GM19395 (cell line): Measurements from ENCODE around the gene OCEL1.
"Not testable (repeated sequence)": the region's sequence is repeated elsewhere in the genome, so short reads cannot be mapped to it uniquely, and the experiment has no call there.

Source experiments
- ATAC-seq: cut with Tn5 transposase; IDR thresholded peaks from one replicate; pipeline ENCODE4 v1.9.1; 2021; ENCODE audit warnings: mild to moderate bottlenecking, moderate library complexity; ENCODE audit not compliant: unreplicated experiment

OCEL1 gene

DNA sequence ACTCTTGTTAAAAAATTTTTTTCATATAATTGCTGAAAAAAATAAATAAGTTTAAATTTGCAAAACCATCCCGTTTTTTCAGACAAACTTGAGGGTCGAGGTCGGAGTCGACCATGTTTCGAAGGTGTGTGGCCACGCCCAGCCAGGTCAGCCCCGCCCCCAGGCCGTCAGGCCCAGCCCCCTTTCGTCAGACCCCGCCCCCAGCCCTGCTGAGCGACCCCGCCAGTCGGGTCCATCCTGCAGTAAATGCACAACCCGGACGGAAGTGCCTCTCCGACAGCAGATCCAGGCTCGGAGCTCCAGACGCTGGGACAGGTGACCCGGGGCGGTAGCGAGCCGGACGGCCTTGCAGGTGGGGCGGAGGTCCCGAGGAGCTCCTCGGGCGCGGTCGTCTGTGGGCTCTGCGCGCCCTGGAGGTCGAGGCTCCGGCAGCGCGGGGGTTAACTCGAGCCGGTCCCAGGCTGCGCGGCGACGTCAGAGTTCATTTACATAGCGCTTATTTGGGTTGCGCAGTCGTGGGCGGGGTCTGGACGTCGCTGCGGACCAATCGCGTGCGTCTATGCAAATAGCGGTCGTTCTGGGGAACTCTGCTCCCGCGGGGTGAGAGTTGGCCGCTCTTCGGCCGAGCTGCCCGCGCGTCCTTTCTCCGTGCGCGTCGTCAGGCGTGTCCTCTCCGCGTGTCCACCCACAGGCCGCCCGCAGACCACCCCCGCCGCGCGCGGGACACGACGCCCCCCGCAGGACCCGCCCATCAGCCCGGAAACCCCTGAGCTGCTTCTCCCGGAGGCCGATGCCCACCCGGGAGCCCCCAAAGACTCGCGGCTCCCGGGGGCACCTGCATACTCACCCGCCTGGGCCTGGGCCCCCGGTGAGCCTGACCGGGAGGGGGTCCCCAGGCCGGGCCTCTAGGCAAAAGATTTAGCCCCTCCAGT lies at the start of gene OCEL1:
OCEL1 (plus strand) TSS at position 225 of the 932 bp plus-strand sequence; CDS start at position 247, 22 bp downstream.
- peak; percentile 89 for ATAC-seq

GRCh38 chr19:17178291-17178690 lies 47.7 kb upstream of the OCEL1 start:
- ATAC-seq: no peak

DNA sequence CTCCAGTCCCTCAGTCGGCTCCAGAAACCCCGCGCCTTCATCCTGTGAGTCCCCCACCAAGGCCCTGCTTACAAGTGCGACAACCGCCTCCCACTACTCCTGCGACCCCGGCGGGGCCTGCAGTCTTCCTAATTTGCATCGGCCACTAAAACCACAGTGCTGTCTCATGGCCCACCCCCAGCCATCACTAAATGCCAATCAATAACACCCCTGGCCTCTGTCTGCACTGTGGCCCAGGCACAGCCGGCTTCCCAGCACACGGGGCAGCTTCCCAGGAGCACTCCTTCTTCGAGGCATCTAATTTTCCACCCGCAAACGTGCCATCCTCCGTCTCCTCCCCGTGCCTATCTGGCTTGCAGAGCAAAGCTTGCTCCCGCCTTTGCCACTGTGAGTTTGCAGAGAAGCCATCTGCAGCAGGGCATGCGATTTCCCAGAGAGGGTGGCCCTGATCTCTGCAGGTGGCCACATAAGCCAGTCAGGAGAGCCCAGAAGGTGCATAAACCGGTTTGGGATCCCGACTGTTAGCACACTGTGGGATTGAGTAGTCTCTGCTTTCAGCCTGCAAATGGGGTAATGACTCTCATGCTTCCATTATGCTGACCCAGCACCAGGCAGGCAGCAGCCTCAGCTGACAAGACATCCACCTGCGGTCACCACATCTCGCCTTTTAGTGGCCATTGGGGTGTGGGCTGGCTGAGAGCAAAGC lies 44.9 kb upstream of the OCEL1 start:
- ATAC-seq: no peak

DNA sequence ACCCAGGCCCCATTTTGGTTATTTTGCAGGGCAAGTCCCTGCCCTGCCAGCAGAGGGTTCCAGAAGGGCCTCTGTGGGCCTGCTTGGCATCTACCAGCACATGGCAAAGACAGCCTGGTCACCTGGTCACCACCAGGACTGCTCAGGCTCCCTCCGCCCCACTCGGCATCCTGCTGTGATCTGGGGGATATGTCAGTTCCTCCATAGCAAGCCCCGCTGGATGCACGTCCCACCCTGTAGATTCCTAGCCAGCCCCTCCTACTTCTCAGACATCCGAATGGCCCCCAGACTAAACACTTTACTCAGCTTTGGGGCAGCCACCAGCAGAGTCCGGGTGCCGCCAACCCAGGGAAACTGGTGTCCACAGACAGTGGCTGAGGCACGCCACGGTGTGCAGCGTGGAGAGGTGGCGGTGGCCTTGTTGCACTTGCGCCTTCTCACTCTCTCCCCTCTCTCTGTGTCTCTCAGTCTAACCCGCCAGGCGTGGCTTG lies 42.7 kb upstream of the OCEL1 start:
- no peak for ATAC-seq

- ATAC-seq: no peak
Observed at GRCh38 chr19:17183858-17184321, 42.1 kb upstream of the OCEL1 start.

- no peak for ATAC-seq
Observed at GRCh38 chr19:17184371-17184841, 41.6 kb upstream of the OCEL1 start.

GRCh38 chr19:17185590-17185989 lies 40.4 kb upstream of the OCEL1 start:
- no peak for ATAC-seq

DNA sequence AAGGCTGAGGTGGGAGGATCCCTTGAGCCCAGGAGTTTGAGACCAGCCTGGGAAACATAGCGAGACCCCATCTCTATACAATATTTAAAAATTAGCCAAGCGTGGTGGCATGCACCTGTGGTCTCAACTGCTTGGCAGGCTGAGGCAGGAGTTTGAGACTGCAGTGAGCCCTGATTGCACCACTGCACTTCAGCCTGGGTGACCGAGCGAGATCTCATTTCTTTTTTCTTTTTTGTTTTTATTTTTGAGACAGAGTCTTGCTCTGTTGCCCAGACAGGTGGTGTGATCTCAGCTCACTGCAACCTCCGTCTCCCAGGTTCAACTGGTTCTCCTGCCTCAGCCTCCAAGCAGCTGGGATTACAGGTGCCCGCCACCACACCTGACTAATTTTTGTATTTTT lies 34.3 kb upstream of the OCEL1 start:
- ATAC-seq: not testable (repeated sequence)

DNA sequence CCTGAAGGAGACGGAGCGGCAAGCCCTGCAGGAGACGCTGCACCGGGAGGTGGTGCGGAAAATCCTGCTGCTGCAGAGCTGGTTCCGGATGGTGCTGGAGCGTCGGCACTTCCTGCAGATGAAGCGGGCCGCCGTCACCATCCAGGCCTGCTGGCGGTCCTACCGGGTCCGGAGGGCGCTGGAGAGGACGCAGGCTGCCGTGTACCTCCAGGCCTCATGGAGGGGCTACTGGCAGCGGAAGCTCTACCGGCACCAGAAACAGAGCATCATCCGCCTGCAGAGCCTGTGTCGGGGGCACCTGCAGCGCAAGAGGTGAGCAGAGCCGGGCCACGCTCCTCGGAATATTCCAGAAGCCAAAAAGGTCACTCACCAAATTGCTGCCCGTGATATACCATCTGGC lies 33.3 kb upstream of the OCEL1 start:
- ATAC-seq: no peak

DNA sequence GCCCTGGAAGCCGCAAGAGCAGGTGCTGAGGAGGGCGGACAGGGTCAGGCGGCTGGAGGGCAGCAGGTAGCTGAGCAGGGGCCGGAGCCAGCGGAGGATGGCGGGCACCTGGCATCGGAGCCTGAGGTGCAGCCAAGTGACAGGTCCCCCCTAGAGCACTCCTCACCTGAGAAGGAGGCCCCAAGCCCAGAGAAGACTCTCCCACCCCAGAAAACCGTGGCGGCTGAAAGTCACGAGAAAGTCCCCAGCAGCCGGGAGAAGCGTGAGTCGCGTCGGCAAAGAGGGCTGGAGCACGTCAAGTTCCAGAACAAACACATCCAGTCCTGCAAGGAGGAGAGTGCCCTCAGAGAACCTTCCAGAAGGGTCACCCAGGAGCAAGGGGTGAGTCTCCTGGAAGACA lies 31.4 kb upstream of the OCEL1 start:
- ATAC-seq: no peak

DNA sequence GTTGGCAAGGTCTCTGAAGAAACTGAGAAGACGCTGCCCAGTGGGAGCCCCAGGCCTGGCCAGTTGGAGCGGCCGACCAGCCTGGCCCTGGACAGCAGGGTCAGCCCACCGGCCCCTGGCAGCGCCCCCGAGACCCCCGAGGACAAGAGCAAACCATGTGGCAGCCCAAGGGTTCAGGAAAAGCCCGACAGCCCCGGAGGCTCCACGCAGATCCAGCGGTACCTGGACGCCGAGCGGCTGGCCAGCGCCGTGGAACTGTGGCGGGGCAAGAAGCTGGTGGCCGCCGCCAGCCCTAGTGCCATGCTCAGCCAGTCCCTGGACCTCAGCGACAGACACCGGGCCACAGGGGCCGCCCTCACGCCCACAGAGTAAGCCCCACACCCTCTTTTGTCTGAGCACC lies 30.9 kb upstream of the OCEL1 start:
- no peak for ATAC-seq

DNA sequence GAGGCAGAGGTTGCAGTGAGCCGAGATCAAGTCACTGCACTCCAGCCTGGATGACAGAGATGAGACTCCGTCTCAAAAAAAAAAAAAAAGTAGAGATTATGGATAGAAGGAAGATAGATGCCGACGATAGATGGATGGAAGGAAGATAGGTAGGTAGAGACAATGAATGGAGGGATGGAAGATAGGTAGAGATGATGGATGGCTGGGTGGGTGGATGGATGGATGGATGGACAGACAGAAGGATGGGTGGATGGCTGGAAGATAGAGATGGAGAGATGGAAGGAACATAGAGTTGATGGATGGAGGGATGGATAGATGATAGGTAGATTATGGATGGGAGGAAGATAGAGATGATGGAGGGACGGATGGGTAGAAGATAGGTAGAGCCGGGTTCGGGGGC lies 29.4 kb upstream of the OCEL1 start:
- ATAC-seq: no peak

- ATAC-seq: no peak
Observed at GRCh38 chr19:17197666-17198065, 28.4 kb upstream of the OCEL1 start.

DNA sequence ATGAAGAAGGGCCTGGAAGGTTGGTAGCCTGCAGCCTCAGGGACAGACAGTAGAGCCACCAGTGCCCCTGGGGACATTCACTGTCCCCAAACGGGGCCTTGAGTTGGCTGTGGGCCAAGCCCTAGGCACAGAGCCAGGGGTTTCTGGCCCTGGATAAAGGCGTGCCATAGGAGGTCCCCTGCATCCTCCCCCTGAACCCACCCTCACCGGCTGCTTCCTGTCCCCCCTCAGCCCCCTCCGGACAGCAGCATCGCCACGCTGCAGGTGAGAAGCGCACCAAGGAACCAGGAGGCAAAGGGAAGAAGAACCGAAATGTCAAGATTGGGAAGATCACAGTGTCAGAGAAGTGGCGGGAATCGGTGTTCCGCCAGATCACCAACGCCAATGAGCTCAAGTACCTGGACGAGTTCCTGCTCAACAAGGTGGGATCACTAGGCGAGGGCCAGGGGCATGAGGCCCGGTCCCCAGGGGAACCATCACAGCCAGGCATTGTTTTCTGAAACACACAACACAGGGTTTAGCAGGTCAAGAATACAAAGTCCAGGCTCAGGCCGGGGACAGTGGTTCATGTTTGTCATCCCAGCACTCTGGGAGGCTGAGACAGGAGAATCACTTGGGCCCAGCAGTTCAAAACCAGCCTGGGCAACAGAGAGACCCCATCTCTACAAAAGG lies 25.5 kb upstream of the OCEL1 start:
- ATAC-seq: no peak

GRCh38 chr19:17202249-17202648 lies 23.8 kb upstream of the OCEL1 start:
- no peak for ATAC-seq

DNA sequence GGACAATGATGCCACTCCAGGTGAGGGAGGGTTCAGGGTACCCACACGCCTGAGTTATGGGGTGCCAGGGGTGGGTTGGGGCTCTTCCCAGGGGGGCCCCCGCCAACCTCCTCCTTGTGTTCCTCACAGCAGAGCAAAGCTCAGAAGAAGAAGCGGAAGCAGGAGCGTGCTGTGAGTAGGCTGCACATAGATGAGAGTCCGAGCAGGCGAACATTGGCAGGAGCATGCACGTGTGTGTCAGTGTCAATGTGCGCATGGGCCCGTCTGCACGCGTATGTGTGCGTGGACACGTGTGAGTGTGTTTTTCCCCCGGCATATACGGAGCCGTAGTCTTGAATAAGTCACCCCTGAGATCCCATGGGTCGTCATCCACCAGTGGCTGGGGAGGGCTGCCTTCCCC lies 23.3 kb upstream of the OCEL1 start:
- no peak for ATAC-seq

GRCh38 chr19:17205237-17206140 lies 20.5 kb upstream of the OCEL1 start:
- no peak for ATAC-seq

DNA sequence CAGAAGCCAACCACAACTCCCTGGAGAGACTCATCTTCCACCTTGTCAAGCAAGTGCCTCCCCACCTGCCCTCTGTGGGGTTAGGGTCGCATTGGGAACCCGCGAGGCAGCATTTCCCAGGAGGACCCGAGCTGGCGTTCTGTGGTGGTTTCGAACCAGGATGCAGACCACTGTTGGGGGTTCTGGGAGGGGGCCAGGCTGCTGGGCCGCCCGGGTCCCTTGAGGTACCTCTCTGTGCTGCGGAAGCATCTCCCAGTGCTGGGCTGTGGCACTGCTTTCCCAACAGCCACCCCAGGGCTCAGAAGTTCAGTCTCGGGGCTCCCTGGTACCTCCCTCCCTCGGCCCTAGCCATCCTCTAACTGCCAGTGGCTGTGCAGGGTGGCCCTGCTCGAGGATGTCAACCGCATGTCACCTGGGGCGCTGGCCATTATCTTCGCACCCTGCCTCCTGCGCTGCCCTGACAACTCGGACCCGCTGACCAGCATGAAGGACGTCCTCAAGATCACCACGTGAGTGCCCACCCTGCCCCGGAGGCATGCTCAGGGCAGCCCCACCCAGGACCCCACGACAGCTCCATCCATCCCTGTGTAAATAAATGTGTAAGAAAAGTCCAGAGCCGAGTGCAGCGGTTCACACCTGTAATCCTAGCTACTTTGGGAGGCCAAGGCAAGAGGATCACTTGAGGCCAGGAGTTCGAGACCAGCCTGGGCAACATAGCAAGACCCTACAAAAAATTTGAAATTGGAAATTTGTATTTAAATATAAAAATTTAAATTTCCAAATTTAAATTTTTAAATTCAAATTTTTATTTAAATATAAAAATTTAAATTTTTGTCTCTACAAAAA lies 19.1 kb upstream of the OCEL1 start:
- no peak for ATAC-seq
